GM19240 (cell line): ENCODE data around the gene EXOSC6.
"Not testable (repeated sequence)": the region's sequence is repeated elsewhere in the genome, so short reads cannot be mapped to it uniquely, and the experiment has no call there.

ENCODE experiments used
- DNase-seq: peaks from one replicate; pipeline ENCODE4 v3.0.0; 2011; ENCODE audit warnings: low spot score; ENCODE audit not compliant: insufficient read length

The EXOSC6 gene

GRCh38 chr16:70199170-70199569, 52.6 kb downstream of the EXOSC6 start:
- DNase-seq = not testable (repeated sequence)

GRCh38 chr16:70198666-70199065, 53.1 kb downstream of the EXOSC6 start:
- not testable (repeated sequence) for DNase-seq

- not testable (repeated sequence) for DNase-seq
Observed at GRCh38 chr16:70198230-70198629, 53.5 kb downstream of the EXOSC6 start.

GRCh38 chr16:70197611-70198010, 54.1 kb downstream of the EXOSC6 start:
- not testable (repeated sequence) for DNase-seq
